A549 (cell line): ENCODE measurements around the gene DBR1.

Experiments used
- CHD4 ChIP-seq: fragments of 200-600 bp; sonication (generic); IDR thresholded peaks from 2 replicates; pipeline ENCODE4 v1.6.1; 2016; ENCODE audit warnings: antibody characterized with exemption, mild to moderate bottlenecking, borderline replicate concordance
- CTCF ChIP-seq: fragments of >200 bp; sonication (Bioruptor Twin); formaldehyde crosslinking; IDR thresholded peaks from 3 replicates; pipeline ENCODE4 v1.5.1; 2016
- EP300 ChIP-seq, 2 experiments: fragments of >200 bp; sonication (Bioruptor Twin); formaldehyde crosslinking; IDR thresholded peaks; 2 replicates in 1 of 2; 3 replicates in 1 of 2; pipeline ENCODE4 v1.6.1; 2016 to 2017
- HEYL ChIP-seq: fragments of 250-450 bp; sonication (Bioruptor Pico); IDR thresholded peaks from 2 replicates; pipeline ENCODE4 v1.8.0; 2021; ENCODE audit warnings: mild to moderate bottlenecking, moderate library complexity
- JUN ChIP-seq, 2 experiments: fragments of >200 bp; sonication (Bioruptor Twin); formaldehyde crosslinking; IDR thresholded peaks; 2 replicates in 1 of 2; 3 replicates in 1 of 2; pipeline ENCODE4 v1.6.1; 2016 to 2017
- JUNB ChIP-seq: fragments of >200 bp; sonication (Bioruptor Twin); formaldehyde crosslinking; IDR thresholded peaks from 2 replicates; pipeline ENCODE4 v1.6.1; 2016
- PBX3 ChIP-seq: IDR thresholded peaks from 2 replicates; pipeline ENCODE4 v1.6.1; 2012
- POLR2A ChIP-seq: IDR thresholded peaks from 2 replicates; pipeline ENCODE4 v1.6.1; 2012; ENCODE audit warnings: mild to moderate bottlenecking, low read length
- RAD21 ChIP-seq, 2 experiments: fragments of >200 bp in 1 of 2; sonication (Bioruptor Twin) in 1 of 2; formaldehyde crosslinking in 1 of 2; IDR thresholded peaks in 1 of 2; conservative IDR thresholded peaks in 1 of 2; 2 replicates in 1 of 2; 3 replicates in 1 of 2; pipeline ENCODE4 v1.6.1; 2012 to 2018; ENCODE audit warnings: inconsistent platforms in 1 of 2
- RCOR1 ChIP-seq: fragments of 150-350 bp; IDR thresholded peaks from 2 replicates; pipeline ENCODE4 v1.6.1; 2014; ENCODE audit warnings: antibody characterized with exemption, low read length, low read depth
- REST ChIP-seq: fragments of 200-600 bp; sonication (generic); IDR thresholded peaks from 2 replicates; pipeline ENCODE4 v1.6.1; 2016; ENCODE audit warnings: antibody characterized with exemption, mild to moderate bottlenecking, moderate library complexity
- SREBF2 ChIP-seq: fragments of 450-650 bp; IDR thresholded peaks from 2 replicates; pipeline ENCODE4 v1.6.1; 2014; ENCODE audit warnings: mild to moderate bottlenecking, moderate library complexity
- ZFP36 ChIP-seq: fragments of 450-650 bp; IDR thresholded peaks from 2 replicates; pipeline ENCODE4 v1.6.1; 2014; ENCODE audit warnings: borderline replicate concordance; ENCODE audit not compliant: partially characterized antibody
- ZNF302 ChIP-seq: fragments of 250-450 bp; sonication (Bioruptor Pico); IDR thresholded peaks from 2 replicates; pipeline ENCODE4 v1.9.0; 2021; ENCODE audit warnings: inconsistent platforms, mild to moderate bottlenecking, moderate library complexity

DNA sequence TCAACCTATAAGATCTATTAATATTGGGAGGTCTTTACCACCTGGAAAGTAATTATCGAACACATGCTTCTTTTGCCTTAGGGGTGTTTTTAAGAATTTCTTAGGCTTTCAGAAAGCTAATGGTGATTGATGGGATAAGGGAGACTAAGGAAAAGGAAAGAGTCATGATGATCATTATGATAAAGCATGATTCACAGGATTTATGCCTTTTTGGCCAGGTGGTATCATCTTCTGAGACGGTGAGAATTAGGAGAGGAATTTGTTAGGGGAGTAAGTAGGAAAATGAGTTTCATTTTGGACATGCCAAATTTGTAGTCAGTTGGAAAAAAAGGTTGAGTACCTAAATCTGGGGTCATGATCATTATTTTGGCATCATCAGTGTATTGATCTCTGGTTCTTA is 21.3 kb upstream of the DBR1 start:
- TF ChIP-seq CTCF: no peak
- TF ChIP-seq POLR2A: no peak
- TF ChIP-seq EP300 (IDR thresholded peaks at IDR 0.05): no peak
- TF ChIP-seq ZFP36: no peak
- no peak for TF ChIP-seq JUNB
- TF ChIP-seq CHD4: no peak
- TF ChIP-seq RCOR1: no peak
- no peak for TF ChIP-seq RAD21 (conservative IDR thresholded peaks at IDR 0.05 in 1 of 2, IDR thresholded peaks at IDR 0.05 in 1 of 2)
- TF ChIP-seq HEYL (CRISPR knock-in tag): no peak
- TF ChIP-seq JUN (IDR thresholded peaks at IDR 0.05): no peak
- TF ChIP-seq SREBF2: no peak
- no peak for TF ChIP-seq ZNF302 (CRISPR knock-in tag)
- no peak for TF ChIP-seq PBX3
- TF ChIP-seq REST: no peak
